Measurements from ENCODE around the gene VRTN. TPM values are rescaled to one million over a fixed set of nuclear protein-coding genes. Genes with fewer than 3 reads are reported as not detected.
"Not testable (repeated sequence)": the region's sequence is repeated elsewhere in the genome, so short reads cannot be mapped to it uniquely, and the experiment has no call there.

The VRTN gene
- polyA plus RNA-seq, 1 donor from 2014 or later: not detected

DNA sequence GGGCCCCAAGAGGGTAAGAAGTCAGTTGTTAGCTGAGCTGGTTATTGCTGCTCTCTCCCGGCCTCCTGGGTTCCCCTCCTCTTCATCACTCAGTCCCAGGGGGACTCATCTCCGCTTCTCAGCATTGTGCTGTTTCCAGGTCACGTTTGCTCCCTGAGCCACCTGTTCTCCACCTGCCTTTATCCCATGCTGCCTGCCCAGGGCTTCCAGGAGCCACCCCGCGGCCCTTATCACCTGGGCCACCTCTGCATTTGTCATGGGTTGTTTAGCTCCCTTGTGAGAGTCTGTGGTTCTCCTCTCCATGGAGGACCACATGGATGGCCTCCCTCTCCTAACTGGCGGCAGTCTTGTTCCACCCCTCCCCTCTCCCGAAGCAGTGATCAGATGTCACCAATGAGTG is 41.7 kb downstream of the VRTN start:
- H3F3A ChIP-seq (ENCODE audit: insufficient read depth, low read length, poor library complexity, severe bottlenecking): no peaks in the 10 kb centered on the region
- no peak overlapping the region for H3K4me2 ChIP-seq (ENCODE audit: low read length)
- no peak overlapping the region for H3K9ac ChIP-seq (ENCODE audit: low read length)
- no peak overlapping the region for H3K4me3 ChIP-seq (ENCODE audit: low read length)
- no peaks in the 10 kb centered on the region for H4K20me1 ChIP-seq (ENCODE audit: insufficient read depth)
- no peak overlapping the region for H3K27ac ChIP-seq (ENCODE audit: low read length)
- no peak for TF ChIP-seq MXI1 (conservative IDR thresholded peaks at IDR 0.05; ENCODE audit: poor library complexity, severe bottlenecking)
- TF ChIP-seq EZH2 (IDR thresholded peaks at IDR 0.05; ENCODE audit: borderline replicate concordance, insufficient read depth, low read length, poor library complexity, severe bottlenecking): no peak
- TF ChIP-seq, protein P1, sequence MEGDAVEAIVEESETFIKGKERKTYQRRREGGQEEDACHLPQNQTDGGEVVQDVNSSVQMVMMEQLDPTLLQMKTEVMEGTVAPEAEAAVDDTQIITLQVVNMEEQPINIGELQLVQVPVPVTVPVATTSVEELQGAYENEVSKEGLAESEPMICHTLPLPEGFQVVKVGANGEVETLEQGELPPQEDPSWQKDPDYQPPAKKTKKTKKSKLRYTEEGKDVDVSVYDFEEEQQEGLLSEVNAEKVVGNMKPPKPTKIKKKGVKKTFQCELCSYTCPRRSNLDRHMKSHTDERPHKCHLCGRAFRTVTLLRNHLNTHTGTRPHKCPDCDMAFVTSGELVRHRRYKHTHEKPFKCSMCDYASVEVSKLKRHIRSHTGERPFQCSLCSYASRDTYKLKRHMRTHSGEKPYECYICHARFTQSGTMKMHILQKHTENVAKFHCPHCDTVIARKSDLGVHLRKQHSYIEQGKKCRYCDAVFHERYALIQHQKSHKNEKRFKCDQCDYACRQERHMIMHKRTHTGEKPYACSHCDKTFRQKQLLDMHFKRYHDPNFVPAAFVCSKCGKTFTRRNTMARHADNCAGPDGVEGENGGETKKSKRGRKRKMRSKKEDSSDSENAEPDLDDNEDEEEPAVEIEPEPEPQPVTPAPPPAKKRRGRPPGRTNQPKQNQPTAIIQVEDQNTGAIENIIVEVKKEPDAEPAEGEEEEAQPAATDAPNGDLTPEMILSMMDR (IDR thresholded peaks at IDR 0.05; ENCODE audit: poor library complexity, severe bottlenecking): no peak
- TF ChIP-seq POLR2AphosphoS5 (IDR thresholded peaks at IDR 0.05): no peak
- TF ChIP-seq EP300 (conservative IDR thresholded peaks at IDR 0.05; ENCODE audit: poor library complexity, severe bottlenecking): no peak
- TF ChIP-seq TAF1 (IDR thresholded peaks at IDR 0.05; ENCODE audit: low read depth): no peak
- no peak for TF ChIP-seq SMC3 (conservative IDR thresholded peaks at IDR 0.05; ENCODE audit: poor library complexity)
- TF ChIP-seq, protein P2, sequence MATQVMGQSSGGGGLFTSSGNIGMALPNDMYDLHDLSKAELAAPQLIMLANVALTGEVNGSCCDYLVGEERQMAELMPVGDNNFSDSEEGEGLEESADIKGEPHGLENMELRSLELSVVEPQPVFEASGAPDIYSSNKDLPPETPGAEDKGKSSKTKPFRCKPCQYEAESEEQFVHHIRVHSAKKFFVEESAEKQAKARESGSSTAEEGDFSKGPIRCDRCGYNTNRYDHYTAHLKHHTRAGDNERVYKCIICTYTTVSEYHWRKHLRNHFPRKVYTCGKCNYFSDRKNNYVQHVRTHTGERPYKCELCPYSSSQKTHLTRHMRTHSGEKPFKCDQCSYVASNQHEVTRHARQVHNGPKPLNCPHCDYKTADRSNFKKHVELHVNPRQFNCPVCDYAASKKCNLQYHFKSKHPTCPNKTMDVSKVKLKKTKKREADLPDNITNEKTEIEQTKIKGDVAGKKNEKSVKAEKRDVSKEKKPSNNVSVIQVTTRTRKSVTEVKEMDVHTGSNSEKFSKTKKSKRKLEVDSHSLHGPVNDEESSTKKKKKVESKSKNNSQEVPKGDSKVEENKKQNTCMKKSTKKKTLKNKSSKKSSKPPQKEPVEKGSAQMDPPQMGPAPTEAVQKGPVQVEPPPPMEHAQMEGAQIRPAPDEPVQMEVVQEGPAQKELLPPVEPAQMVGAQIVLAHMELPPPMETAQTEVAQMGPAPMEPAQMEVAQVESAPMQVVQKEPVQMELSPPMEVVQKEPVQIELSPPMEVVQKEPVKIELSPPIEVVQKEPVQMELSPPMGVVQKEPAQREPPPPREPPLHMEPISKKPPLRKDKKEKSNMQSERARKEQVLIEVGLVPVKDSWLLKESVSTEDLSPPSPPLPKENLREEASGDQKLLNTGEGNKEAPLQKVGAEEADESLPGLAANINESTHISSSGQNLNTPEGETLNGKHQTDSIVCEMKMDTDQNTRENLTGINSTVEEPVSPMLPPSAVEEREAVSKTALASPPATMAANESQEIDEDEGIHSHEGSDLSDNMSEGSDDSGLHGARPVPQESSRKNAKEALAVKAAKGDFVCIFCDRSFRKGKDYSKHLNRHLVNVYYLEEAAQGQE (IDR thresholded peaks at IDR 0.05; ENCODE audit: borderline replicate concordance): no peak
- no peaks in the 10 kb centered on the region for H3K79me2 ChIP-seq (replicated peaks; ENCODE audit: insufficient read depth, low read length)
- no peaks in the 10 kb centered on the region for H3K36me3 ChIP-seq (ENCODE audit: insufficient read depth, low read length)
- H3K27me3 ChIP-seq (ENCODE audit: insufficient read depth, low read depth, low read length): no peaks in the 10 kb centered on the region
- H3K9me2 ChIP-seq (ENCODE audit: insufficient read depth, low read length): no peaks in the 10 kb centered on the region
- H3K9me3 ChIP-seq (ENCODE audit: low read length): no peaks in the 10 kb centered on the region
- H2AFZ ChIP-seq (ENCODE audit: low read depth, low read length): no peak overlapping the region

DNA sequence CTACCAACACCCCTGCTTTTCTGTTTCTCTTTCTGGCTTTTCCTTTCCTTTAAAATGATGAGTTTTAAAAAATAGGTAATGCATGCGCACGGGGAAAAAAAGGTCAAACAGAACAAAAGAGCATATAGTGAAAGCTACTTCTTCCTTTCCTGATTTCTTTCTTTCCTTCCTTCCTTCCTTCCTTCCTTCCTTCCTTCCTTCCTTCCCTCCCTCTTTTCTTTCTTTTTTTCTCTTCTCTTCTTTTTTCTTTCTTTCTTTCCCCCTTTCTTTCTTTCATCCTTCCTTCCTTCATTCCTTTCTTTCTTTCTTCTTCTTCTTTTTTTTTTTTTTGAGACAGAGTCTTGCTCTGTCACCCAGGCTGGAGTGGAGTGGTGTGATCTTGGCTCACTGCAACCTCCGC is 42.2 kb downstream of the VRTN start:
- H3K4me2 ChIP-seq (ENCODE audit: low read length); H3K9me2 ChIP-seq (ENCODE audit: insufficient read depth, low read length); H3K79me2 ChIP-seq (replicated peaks; ENCODE audit: insufficient read depth, low read length); H3K27me3 ChIP-seq (ENCODE audit: insufficient read depth, low read depth, low read length); H4K20me1 ChIP-seq (ENCODE audit: insufficient read depth); H3K9ac ChIP-seq (ENCODE audit: low read length); H3K27ac ChIP-seq (ENCODE audit: low read length); H2AFZ ChIP-seq (ENCODE audit: low read depth, low read length); H3K9me3 ChIP-seq (ENCODE audit: low read length); H3K36me3 ChIP-seq (ENCODE audit: insufficient read depth, low read length); H3K4me3 ChIP-seq (ENCODE audit: low read length); H3F3A ChIP-seq (ENCODE audit: insufficient read depth, low read length, poor library complexity, severe bottlenecking): not testable (repeated sequence)

DNA sequence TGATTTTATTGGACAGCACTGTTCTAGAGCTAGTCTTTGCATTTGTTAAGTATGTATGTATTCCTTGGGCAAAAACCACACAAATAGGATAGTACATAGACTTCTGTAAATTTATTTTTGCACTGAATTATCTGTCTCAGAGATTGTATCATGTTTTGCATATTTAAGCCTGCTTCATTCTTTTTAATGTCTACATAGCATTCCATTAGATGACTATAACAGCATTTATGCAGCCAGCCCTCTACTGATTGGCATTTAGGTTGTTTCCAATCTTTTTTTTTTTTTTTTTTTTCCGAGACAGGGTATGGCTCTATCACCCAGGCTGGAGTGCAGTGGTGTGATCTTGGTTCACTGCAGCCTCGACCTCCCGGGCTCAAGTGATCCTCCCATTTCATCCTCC is 43.2 kb downstream of the VRTN start:
- TF ChIP-seq POLR2AphosphoS5 (IDR thresholded peaks at IDR 0.05) (no peak), TAF1 (IDR thresholded peaks at IDR 0.05; ENCODE audit: low read depth) (no peak), RAD21 (conservative IDR thresholded peaks at IDR 0.05) (no peak), EZH2 (IDR thresholded peaks at IDR 0.05; ENCODE audit: borderline replicate concordance, insufficient read depth, low read length, poor library complexity, severe bottlenecking) (no peak), SMC3 (conservative IDR thresholded peaks at IDR 0.05; ENCODE audit: poor library complexity) (no peak), EP300 (conservative IDR thresholded peaks at IDR 0.05; ENCODE audit: poor library complexity, severe bottlenecking) (no peak), MXI1 (conservative IDR thresholded peaks at IDR 0.05; ENCODE audit: poor library complexity, severe bottlenecking) (no peak)
- TF ChIP-seq, protein P2 (IDR thresholded peaks at IDR 0.05; ENCODE audit: borderline replicate concordance): no peak
- TF ChIP-seq, protein P1 (IDR thresholded peaks at IDR 0.05; ENCODE audit: poor library complexity, severe bottlenecking): no peak
- no peaks in the 10 kb centered on the region for H4K20me1 ChIP-seq (ENCODE audit: insufficient read depth)
- H3K4me2 ChIP-seq (ENCODE audit: low read length): no peak overlapping the region
- H3F3A ChIP-seq (ENCODE audit: insufficient read depth, low read length, poor library complexity, severe bottlenecking): no peaks in the 10 kb centered on the region
- H2AFZ ChIP-seq (ENCODE audit: low read depth, low read length): no peak overlapping the region
- H3K4me3 ChIP-seq (ENCODE audit: low read length): no peak overlapping the region
- no peaks in the 10 kb centered on the region for H3K9me2 ChIP-seq (ENCODE audit: insufficient read depth, low read length)
- no peak overlapping the region for H3K9ac ChIP-seq (ENCODE audit: low read length)
- no peaks in the 10 kb centered on the region for H3K79me2 ChIP-seq (replicated peaks; ENCODE audit: insufficient read depth, low read length)
- H3K9me3 ChIP-seq (ENCODE audit: low read length): no peaks in the 10 kb centered on the region
- no peaks in the 10 kb centered on the region for H3K36me3 ChIP-seq (ENCODE audit: insufficient read depth, low read length)
- H3K27ac ChIP-seq (ENCODE audit: low read length): no peak overlapping the region
- H3K27me3 ChIP-seq (ENCODE audit: insufficient read depth, low read depth, low read length): no peaks in the 10 kb centered on the region
